ENCODE results near the gene CD200.

DNA sequence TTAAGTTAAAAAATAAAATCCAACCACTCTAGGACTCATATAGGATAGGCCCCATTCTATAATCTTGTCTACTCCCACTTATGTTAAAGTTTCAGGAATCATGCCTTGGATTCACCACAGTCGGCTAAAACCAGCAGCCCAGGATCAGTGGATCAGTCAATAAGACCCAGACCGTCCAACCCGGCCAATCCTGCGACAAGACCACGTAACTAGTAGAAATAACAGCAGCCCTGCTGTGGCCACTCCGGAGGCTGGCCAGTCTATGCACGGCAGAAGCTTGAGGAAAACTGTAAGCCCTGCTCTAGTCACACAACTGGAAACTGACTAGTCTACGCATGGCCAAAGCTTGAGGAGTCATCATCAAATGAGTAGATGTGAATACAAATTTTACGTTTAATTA lies 26.1 kb upstream of the CD200 start:
- no peak for TF ChIP-seq CTCF (conservative IDR thresholded peaks at IDR 0.05; ENCODE audit: low read depth, low read length)
- TF ChIP-seq SMC3 (IDR thresholded peaks at IDR 0.05; ENCODE audit: low read depth, low read length) = no peak
- TF ChIP-seq CEBPB (IDR thresholded peaks at IDR 0.05; ENCODE audit: low read depth, low read length) = no peak
- TF ChIP-seq CHD1 (IDR thresholded peaks at IDR 0.05; ENCODE audit: low read depth, low read length) = no peak

All from IMR-90 (cell line).